Panc1 (cell line): ENCODE results near the gene MRRF. TPM values are rescaled to one million over a fixed set of nuclear protein-coding genes. Genes with fewer than 3 reads are reported as not detected.

Source experiments
- ATAC-seq: fragments of 200-7000 bp; cut with Tn5 transposase; 2 replicates; pipeline ENCODE4 v1.9.1; 2020; ENCODE audit warnings: mild to moderate bottlenecking, moderate library complexity
- BruUV-seq: library from RNA; stranded (reverse); fragments of 400-500 nt; replicated peaks from 2 replicates; lab custom pipeline; 2021; lab: Mats Ljungman, UMichigan
- CTCF ChIA-PET: fragments of 300-600 bp; sonication (Branson Sonifier 250); formaldehyde crosslinking; loops from one replicate; lab custom pipeline; 2022; ENCODE audit warnings: antibody characterized with exemption; lab: Charles Lee
- POLR2A ChIA-PET: fragments of 300-600 bp; sonication (Branson Sonifier 250); formaldehyde crosslinking; loops from one replicate; lab custom pipeline; 2022; ENCODE audit warnings: antibody characterized with exemption; lab: Charles Lee
- DNase-seq: peaks from one replicate; pipeline ENCODE4 v3.0.0-alpha.2; 2010; ENCODE audit warnings: low read depth, low spot score
- H3K27ac ChIP-seq: 2 replicates; pipeline ENCODE4 v1.5.1; 2011; ENCODE audit warnings: mild to moderate bottlenecking, low read length, inconsistent platforms
- H3K27me3 ChIP-seq: fragments of 200-500 bp; sonication (Bioruptor generic); 2 replicates; pipeline ENCODE4 v1.6.0; 2014; ENCODE audit warnings: low read length, inconsistent platforms; ENCODE audit not compliant: control insufficient read depth, insufficient read depth
- H3K36me3 ChIP-seq: fragments of 200-500 bp; sonication (Bioruptor generic); 2 replicates; pipeline ENCODE4 v1.5.1; 2014; ENCODE audit warnings: inconsistent platforms, mild to moderate bottlenecking, low read length, moderate library complexity; ENCODE audit not compliant: control insufficient read depth, insufficient read depth
- H3K4me1 ChIP-seq: 2 replicates; pipeline ENCODE4 v1.5.1; 2011; ENCODE audit warnings: inconsistent platforms, mild to moderate bottlenecking, low read length, moderate library complexity; ENCODE audit not compliant: control insufficient read depth, insufficient read depth
- H3K4me3 ChIP-seq, 2 experiments: 2 replicates each; pipeline ENCODE4 v1.5.1; 2011 to 2012; ENCODE audit warnings: low read depth in 2 of 2, low read length in 2 of 2, mild to moderate bottlenecking in 2 of 2, inconsistent platforms in 1 of 2, moderate library complexity in 1 of 2
- H3K9me3 ChIP-seq: fragments of 200-500 bp; sonication (Bioruptor generic); 2 replicates; pipeline ENCODE4 v1.5.1; 2014; ENCODE audit warnings: low read depth, mild to moderate bottlenecking, inconsistent platforms, low read length, moderate library complexity; ENCODE audit not compliant: control insufficient read depth, insufficient read depth
- POLR2AphosphoS5 ChIP-seq: IDR thresholded peaks from 2 replicates; pipeline ENCODE4 v1.6.1; 2012; ENCODE audit warnings: mild to moderate bottlenecking, low read depth, low read length, moderate library complexity
- SIN3A ChIP-seq: IDR thresholded peaks from 2 replicates; pipeline ENCODE4 v1.6.1; 2012; ENCODE audit warnings: low read depth, mild to moderate bottlenecking, low read length, moderate library complexity, borderline replicate concordance; ENCODE audit not compliant: insufficient read depth
- TCF7L2 ChIP-seq: IDR thresholded peaks from 2 replicates; pipeline ENCODE4 v1.6.1; 2011; ENCODE audit warnings: mild to moderate bottlenecking, low read depth, low read length, inconsistent platforms
- in situ Hi-C: cut with HindIII; loops from 2 replicates; pipeline ENCODE4 v1.10.0; 2016; ENCODE audit warnings: low sequenced_read_pairs, low pct_unique_long_range_greater_than_20kb
- intact Hi-C: fragments of 100-400 bp; cut with micrococcal nuclease; formaldehyde crosslinking; loops from one replicate; pipeline ENCODE4 v1.10.0; 2022; ENCODE audit not compliant: unreplicated experiment
- total RNA-seq: library from RNA; stranded (reverse); gene quantifications from one replicate; pipeline ENCODE4 v1.2.1, GENCODE V29; 2021; ENCODE audit not compliant: unreplicated experiment
- TF ChIP-seq, protein P1 (sequence below), 2 experiments: IDR thresholded peaks; 2 replicates each; pipeline ENCODE4 v1.6.1; 2011 to 2012; ENCODE audit warnings: low read depth in 2 of 2, control low read depth in 1 of 2, low read length in 1 of 2, mild to moderate bottlenecking in 1 of 2, moderate library complexity in 1 of 2; ENCODE audit not compliant: insufficient read depth in 1 of 2
- TF ChIP-seq, protein P2 (sequence below): fragments of 450-650 bp; IDR thresholded peaks from 2 replicates; pipeline ENCODE4 v1.5.1; 2017; ENCODE audit warnings: mild to moderate bottlenecking

Gene MRRF
- total RNA-seq, 1 experiment from 2014 or later, result 28.4 TPM

DNA sequence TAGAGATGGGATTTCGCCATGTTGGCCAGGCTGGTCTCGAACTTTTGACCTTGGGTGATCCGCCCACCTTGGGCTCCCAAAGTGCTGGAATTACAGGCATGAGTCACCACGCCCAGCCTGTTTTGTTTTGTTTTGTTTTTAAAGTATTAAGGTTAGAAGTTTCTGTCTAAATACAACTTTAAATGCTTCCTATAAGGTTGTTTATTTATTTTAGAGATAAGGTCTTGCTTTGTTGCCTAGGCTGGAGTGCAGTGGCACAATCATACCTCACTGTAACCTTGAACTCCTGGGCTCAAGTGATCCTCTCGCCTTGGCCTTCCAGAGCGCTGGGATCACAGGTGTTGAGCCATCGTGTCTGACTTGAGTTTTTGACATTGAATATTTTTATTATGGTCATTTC is 11.4 kb downstream of the MRRF start:
- Histone ChIP-seq H3K9me3 (peaks cover 8% of the 10 kb centered on the region; the same call in 1 of the 2 replicates), H3K4me3 (no peak overlapping the region), H3K36me3 (peaks cover 8% of the 10 kb centered on the region), H3K27me3 (no peaks in the 10 kb centered on the region), H3K27ac (no peak overlapping the region), H3K4me1 (no peaks in the 10 kb centered on the region)
- in situ Hi-C loops (no loop called here), intact Hi-C loops (no loop called here)
- ATAC-seq (no peak), DNase-seq (no peak)
- ChIA-PET CTCF (no interaction called here), POLR2A (no interaction called here)
- no TSS peak for BruUV-seq
- no peak for TF ChIP-seq SIN3A

DNA sequence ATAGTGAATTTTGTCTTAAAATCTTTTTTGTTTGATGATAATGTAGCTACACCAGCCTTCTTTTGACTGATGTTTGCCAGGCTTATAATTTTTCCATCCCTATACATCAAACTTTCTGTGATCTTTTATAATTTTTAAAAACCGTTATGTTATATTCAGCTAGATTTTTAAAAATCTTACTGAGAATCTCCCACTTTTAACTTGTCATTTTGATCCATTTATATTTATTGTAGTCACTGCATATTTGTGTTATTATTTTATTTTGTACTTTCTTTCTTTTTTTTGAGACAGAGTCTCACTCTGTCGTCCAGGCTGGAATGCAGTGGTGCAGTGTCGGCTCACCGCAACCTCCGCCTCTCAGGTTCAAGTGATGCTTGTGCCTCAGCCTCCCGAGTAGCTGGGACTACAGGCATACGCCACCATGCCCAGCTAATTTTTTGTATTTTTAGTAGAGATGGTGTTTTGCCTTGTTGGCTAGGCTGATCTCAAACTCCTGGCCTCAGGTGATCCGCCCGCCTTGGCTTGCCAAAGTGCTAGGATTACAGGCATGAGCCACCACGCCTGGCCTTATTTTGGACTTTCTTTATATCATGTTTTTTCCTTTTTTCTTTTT is 12.7 kb downstream of the MRRF start:
- TF ChIP-seq, protein P1, sequence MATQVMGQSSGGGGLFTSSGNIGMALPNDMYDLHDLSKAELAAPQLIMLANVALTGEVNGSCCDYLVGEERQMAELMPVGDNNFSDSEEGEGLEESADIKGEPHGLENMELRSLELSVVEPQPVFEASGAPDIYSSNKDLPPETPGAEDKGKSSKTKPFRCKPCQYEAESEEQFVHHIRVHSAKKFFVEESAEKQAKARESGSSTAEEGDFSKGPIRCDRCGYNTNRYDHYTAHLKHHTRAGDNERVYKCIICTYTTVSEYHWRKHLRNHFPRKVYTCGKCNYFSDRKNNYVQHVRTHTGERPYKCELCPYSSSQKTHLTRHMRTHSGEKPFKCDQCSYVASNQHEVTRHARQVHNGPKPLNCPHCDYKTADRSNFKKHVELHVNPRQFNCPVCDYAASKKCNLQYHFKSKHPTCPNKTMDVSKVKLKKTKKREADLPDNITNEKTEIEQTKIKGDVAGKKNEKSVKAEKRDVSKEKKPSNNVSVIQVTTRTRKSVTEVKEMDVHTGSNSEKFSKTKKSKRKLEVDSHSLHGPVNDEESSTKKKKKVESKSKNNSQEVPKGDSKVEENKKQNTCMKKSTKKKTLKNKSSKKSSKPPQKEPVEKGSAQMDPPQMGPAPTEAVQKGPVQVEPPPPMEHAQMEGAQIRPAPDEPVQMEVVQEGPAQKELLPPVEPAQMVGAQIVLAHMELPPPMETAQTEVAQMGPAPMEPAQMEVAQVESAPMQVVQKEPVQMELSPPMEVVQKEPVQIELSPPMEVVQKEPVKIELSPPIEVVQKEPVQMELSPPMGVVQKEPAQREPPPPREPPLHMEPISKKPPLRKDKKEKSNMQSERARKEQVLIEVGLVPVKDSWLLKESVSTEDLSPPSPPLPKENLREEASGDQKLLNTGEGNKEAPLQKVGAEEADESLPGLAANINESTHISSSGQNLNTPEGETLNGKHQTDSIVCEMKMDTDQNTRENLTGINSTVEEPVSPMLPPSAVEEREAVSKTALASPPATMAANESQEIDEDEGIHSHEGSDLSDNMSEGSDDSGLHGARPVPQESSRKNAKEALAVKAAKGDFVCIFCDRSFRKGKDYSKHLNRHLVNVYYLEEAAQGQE (IDR thresholded peaks at IDR 0.05; ENCODE audit: insufficient read depth in 1 of 2, low read depth in 2 of 2, low read length in 1 of 2), result no peak
- TF ChIP-seq TCF7L2 (no peak), SIN3A (no peak), POLR2AphosphoS5 (no peak)
- TF ChIP-seq, protein P2, sequence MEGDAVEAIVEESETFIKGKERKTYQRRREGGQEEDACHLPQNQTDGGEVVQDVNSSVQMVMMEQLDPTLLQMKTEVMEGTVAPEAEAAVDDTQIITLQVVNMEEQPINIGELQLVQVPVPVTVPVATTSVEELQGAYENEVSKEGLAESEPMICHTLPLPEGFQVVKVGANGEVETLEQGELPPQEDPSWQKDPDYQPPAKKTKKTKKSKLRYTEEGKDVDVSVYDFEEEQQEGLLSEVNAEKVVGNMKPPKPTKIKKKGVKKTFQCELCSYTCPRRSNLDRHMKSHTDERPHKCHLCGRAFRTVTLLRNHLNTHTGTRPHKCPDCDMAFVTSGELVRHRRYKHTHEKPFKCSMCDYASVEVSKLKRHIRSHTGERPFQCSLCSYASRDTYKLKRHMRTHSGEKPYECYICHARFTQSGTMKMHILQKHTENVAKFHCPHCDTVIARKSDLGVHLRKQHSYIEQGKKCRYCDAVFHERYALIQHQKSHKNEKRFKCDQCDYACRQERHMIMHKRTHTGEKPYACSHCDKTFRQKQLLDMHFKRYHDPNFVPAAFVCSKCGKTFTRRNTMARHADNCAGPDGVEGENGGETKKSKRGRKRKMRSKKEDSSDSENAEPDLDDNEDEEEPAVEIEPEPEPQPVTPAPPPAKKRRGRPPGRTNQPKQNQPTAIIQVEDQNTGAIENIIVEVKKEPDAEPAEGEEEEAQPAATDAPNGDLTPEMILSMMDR, result no peak
- POLR2A ChIA-PET, result no interaction called here
- CTCF ChIA-PET, result no interaction called here

DNA sequence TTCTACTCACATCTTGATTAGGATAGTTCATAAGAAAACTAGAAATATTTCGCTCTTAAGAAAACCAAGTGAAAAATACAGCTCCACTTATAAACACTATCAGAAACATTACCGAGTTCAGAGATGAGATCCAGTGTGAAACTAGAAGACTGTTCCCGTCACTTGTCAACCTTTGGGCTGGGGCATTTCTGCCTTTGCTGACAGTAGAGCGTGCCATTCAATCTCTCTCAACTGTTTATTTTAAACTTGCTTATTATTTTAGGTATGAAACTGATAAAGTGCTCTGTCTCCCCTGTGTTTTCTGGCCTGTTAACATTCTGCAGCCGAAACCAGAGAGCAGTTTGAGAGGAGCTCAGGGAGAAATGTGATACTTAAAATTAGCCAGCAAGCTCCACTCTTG is 16.7 kb downstream of the MRRF start:
- intact Hi-C loops, result no loop called here
- Histone ChIP-seq H3K9me3 (peaks cover 3% of the 10 kb centered on the region; the same call in 1 of the 2 replicates), H3K4me1 (no peaks in the 10 kb centered on the region), H3K36me3 (peaks cover 10% of the 10 kb centered on the region), H3K27me3 (no peaks in the 10 kb centered on the region), H3K4me3 (no peak overlapping the region), H3K27ac (no peak overlapping the region)
- in situ Hi-C loops, result no loop called here
- DNase-seq, result no peak
- TF ChIP-seq, protein P2, result no peak
- TF ChIP-seq, protein P1 (IDR thresholded peaks at IDR 0.05; ENCODE audit: insufficient read depth in 1 of 2, low read depth in 2 of 2, low read length in 1 of 2), result no peak
- no peak for TF ChIP-seq SIN3A
- no peak for TF ChIP-seq TCF7L2
- TF ChIP-seq POLR2AphosphoS5, result no peak
- no peak for ATAC-seq
- BruUV-seq, result no TSS peak
- ChIA-PET POLR2A (no interaction called here), CTCF (interaction anchor here (0.6 kb wide), 1 partner anchor 182 kb away, joined by 8 read pairs; no protein-coding TSS in a partner anchor)

More for the DNA sequence above, 12.7 kb downstream of the MRRF start:
- Histone ChIP-seq H3K4me3 (no peak overlapping the region), H3K9me3 (peaks cover 8% of the 10 kb centered on the region; the same call in 1 of the 2 replicates), H3K27ac (no peak overlapping the region), H3K36me3 (peaks cover 4% of the 10 kb centered on the region), H3K4me1 (no peaks in the 10 kb centered on the region), H3K27me3 (no peaks in the 10 kb centered on the region)
- no peak for DNase-seq
- no peak for ATAC-seq
- intact Hi-C loops, result no loop called here
- in situ Hi-C loops, result no loop called here
- BruUV-seq, result no TSS peak
